HG03342 (cell line): ENCODE measurements around the gene RAE1.

Experiments
- ATAC-seq: cut with Tn5 transposase; IDR thresholded peaks from one replicate; pipeline ENCODE4 v1.9.1; 2021; ENCODE audit warnings: mild to moderate bottlenecking, moderate library complexity; ENCODE audit not compliant: unreplicated experiment

RAE1 gene

GRCh38 chr20:57385940-57386339, 34.9 kb downstream of the RAE1 start:
- no peak for ATAC-seq

- ATAC-seq, result no peak
Measured at GRCh38 chr20:57386762-57387161, 35.7 kb downstream of the RAE1 start.

- ATAC-seq, result no peak
Measured at GRCh38 chr20:57387463-57387862, 36.4 kb downstream of the RAE1 start.

GRCh38 chr20:57387945-57388371, 36.9 kb downstream of the RAE1 start:
- no peak for ATAC-seq

- peak; percentile 27 for ATAC-seq
Measured at GRCh38 chr20:57388953-57389694, 38.1 kb downstream of the RAE1 start.

- no peak for ATAC-seq
Measured at GRCh38 chr20:57389695-57390603, 38.9 kb downstream of the RAE1 start.

- ATAC-seq, result peak; percentile 52
Measured at GRCh38 chr20:57390604-57391438, 39.8 kb downstream of the RAE1 start, which contains the start of gene RBM38. Gene RBM38 (plus strand): TSS chr20:57391396. CDS start chr20:57391582, 186 bp downstream.

- peak; percentile 2 for ATAC-seq
Measured at GRCh38 chr20:57391439-57392301, 40.6 kb downstream of the RAE1 start.

GRCh38 chr20:57392512-57393271, 41.6 kb downstream of the RAE1 start:
- no peak for ATAC-seq

GRCh38 chr20:57393321-57394120, 42.5 kb downstream of the RAE1 start:
- ATAC-seq, result no peak

GRCh38 chr20:57394121-57395082, 43.3 kb downstream of the RAE1 start:
- ATAC-seq, result no peak

- ATAC-seq, result no peak
Measured at GRCh38 chr20:57395111-57395966, 44.3 kb downstream of the RAE1 start.

GRCh38 chr20:57396212-57396983, 45.3 kb downstream of the RAE1 start:
- no peak for ATAC-seq

- ATAC-seq, result no peak
Measured at GRCh38 chr20:57396984-57397692, 46.1 kb downstream of the RAE1 start.

GRCh38 chr20:57397693-57398108, 46.6 kb downstream of the RAE1 start:
- no peak for ATAC-seq
